ENCODE data around the gene TTLL1. TPM values are rescaled to one million over a fixed set of nuclear protein-coding genes. Genes with fewer than 3 reads are reported as not detected.
A peak's percentile ranks its signal among the peaks of the same experiment; 100 is the strongest.

TTLL1 gene
- total and polyA plus RNA-seq, 2 donors from 2014 or later: 8.4 to 11.5 TPM

GRCh38 chr22:43035250-43035649 lies 53.9 kb downstream of the TTLL1 start:
- no peaks in the 10 kb centered on the region for H3K9me3 ChIP-seq (ENCODE audit: control insufficient read depth in 2 of 3, insufficient read depth in 1 of 3, low read length in 3 of 3)
- intact Hi-C loops (cut with DNase I): loop anchor here (10.0 kb wide), 1 partner anchor 170 kb away; no protein-coding TSS in a partner anchor
- no peak for FAIRE-seq

GRCh38 chr22:43031617-43032016 lies 57.6 kb downstream of the TTLL1 start:
- Histone ChIP-seq H3K9ac (ENCODE audit: low read length in 3 of 3) (no peak overlapping the region), H3K4me1 (ENCODE audit: control insufficient read depth in 2 of 3, insufficient read depth in 2 of 3, low read depth in 1 of 3, low read length in 3 of 3) (no peaks in the 10 kb centered on the region), H3K9me3 (ENCODE audit: control insufficient read depth in 2 of 3, insufficient read depth in 1 of 3, low read length in 3 of 3) (no peaks in the 10 kb centered on the region), H3K4me3 (ENCODE audit: low read length in 3 of 3) (no peak overlapping the region), H3K27ac (ENCODE audit: low read depth in 2 of 2, low read length in 2 of 2) (no peak overlapping the region), H3K27me3 (ENCODE audit: control insufficient read depth, insufficient read depth, low read length) (no peaks in the 10 kb centered on the region), H3K36me3 (ENCODE audit: control insufficient read depth in 2 of 3, insufficient read depth in 3 of 3, low read length in 3 of 3) (no peaks in the 10 kb centered on the region)
- DNase-seq: no peak
- intact Hi-C loops (cut with DNase I): loop anchor here (10.0 kb wide), 1 partner anchor 167 kb away; no protein-coding TSS in a partner anchor
- no peak for FAIRE-seq
- no peak for TF ChIP-seq CTCF (IDR thresholded peaks at IDR 0.05; ENCODE audit: borderline replicate concordance, extremely low read depth, insufficient read depth)

More at GRCh38 chr22:43035250-43035649, 53.9 kb downstream of the TTLL1 start:
- no peak for DNase-seq
- no peak for TF ChIP-seq CTCF (IDR thresholded peaks at IDR 0.05; ENCODE audit: borderline replicate concordance, extremely low read depth, insufficient read depth)
- no peak overlapping the region for H3K9ac ChIP-seq (ENCODE audit: low read length in 3 of 3)
- H3K4me1 ChIP-seq (ENCODE audit: control insufficient read depth in 2 of 3, insufficient read depth in 2 of 3, low read depth in 1 of 3, low read length in 3 of 3): no peaks in the 10 kb centered on the region
- H3K27ac ChIP-seq (ENCODE audit: low read depth in 2 of 2, low read length in 2 of 2): no peak overlapping the region
- no peaks in the 10 kb centered on the region for H3K36me3 ChIP-seq (ENCODE audit: control insufficient read depth in 2 of 3, insufficient read depth in 3 of 3, low read length in 3 of 3)
- no peak overlapping the region for H3K4me3 ChIP-seq (ENCODE audit: low read length in 3 of 3)
- no peaks in the 10 kb centered on the region for H3K27me3 ChIP-seq (ENCODE audit: control insufficient read depth, insufficient read depth, low read length)

GRCh38 chr22:43018615-43019014 lies 70.6 kb downstream of the TTLL1 start:
- FAIRE-seq: peak; percentile 47
- peak overlapping the region; percentile 77 to 82 for H3K27ac ChIP-seq (ENCODE audit: low read depth in 2 of 2, low read length in 2 of 2)

More at GRCh38 chr22:43018615-43019014, 70.6 kb downstream of the TTLL1 start:
- TF ChIP-seq CTCF (IDR thresholded peaks at IDR 0.05; ENCODE audit: borderline replicate concordance, extremely low read depth, insufficient read depth): no peak
- intact Hi-C loops (cut with DNase I): no loop called here
- H3K4me1 ChIP-seq (ENCODE audit: control insufficient read depth in 2 of 3, insufficient read depth in 2 of 3, low read depth in 1 of 3, low read length in 3 of 3): peaks cover 0 to 18% (median 12%) of the 10 kb centered on the region in 3 donors
- peak in 3 of 5 donors; percentile 59 to 67 (median 60) for DNase-seq
- H3K9ac ChIP-seq (ENCODE audit: low read length in 3 of 3): no peak overlapping the region
- no peaks in the 10 kb centered on the region for H3K27me3 ChIP-seq (ENCODE audit: control insufficient read depth, insufficient read depth, low read length)
- H3K9me3 ChIP-seq (ENCODE audit: control insufficient read depth in 2 of 3, insufficient read depth in 1 of 3, low read length in 3 of 3): no peaks in the 10 kb centered on the region
- no peaks in the 10 kb centered on the region for H3K36me3 ChIP-seq (ENCODE audit: control insufficient read depth in 2 of 3, insufficient read depth in 3 of 3, low read length in 3 of 3)
- H3K4me3 ChIP-seq (ENCODE audit: low read length in 3 of 3): no peak overlapping the region
